Measurements from ENCODE around the gene ETV5. TPM values are rescaled to one million over a fixed set of nuclear protein-coding genes. Genes with fewer than 3 reads are reported as not detected.

Gene ETV5
- total RNA-seq, 1 donor from 2014 or later, result 7.0 TPM

Other genes with a start within 250 kb of the ETV5 start
- gene TRA2B, start 171.1 kb downstream of the ETV5 start, total RNA-seq, result 40.4 TPM

Data from left lobe of liver (tissue), 1 donor.